Measurements from ENCODE around the gene DAPP1. TPM values are rescaled to one million over a fixed set of nuclear protein-coding genes. Genes with fewer than 3 reads are reported as not detected.

DAPP1 gene
- total RNA-seq, 1 experiment from 2014 or later = not detected

GRCh38 chr4:99857307-99857706, 40.7 kb downstream of the DAPP1 start:
- no peak for DNase-seq
- no peak overlapping the region for H3K4me3 Mint-ChIP-seq (ENCODE audit: unreplicated experiment)
- no peaks in the 10 kb centered on the region for H3K4me1 Mint-ChIP-seq (ENCODE audit: low read depth, unreplicated experiment)
- Histone ChIP-seq H3K27me3 (replicated peaks; ENCODE audit: control insufficient read depth, insufficient read depth, low read length) (peaks cover 1% of the 10 kb centered on the region; the same call in 1 of the 2 replicates), H3K4me3 (ENCODE audit: low read depth, low read length) (no peak overlapping the region), H3K4me1 (no peaks in the 10 kb centered on the region), H3K9me3 (no peaks in the 10 kb centered on the region), H3K36me3 (ENCODE audit: control insufficient read depth, insufficient read depth, low read length) (no peaks in the 10 kb centered on the region)
- TF ChIP-seq CTCF (IDR thresholded peaks at IDR 0.05; ENCODE audit: insufficient read depth in 1 of 2, low read depth in 1 of 2, low read length in 1 of 2, severe bottlenecking in 1 of 2, unreplicated experiment in 1 of 2) = no peak
- intact Hi-C loops (cut with micrococcal nuclease; ENCODE audit: unreplicated experiment) = no loop called here
- no peaks in the 10 kb centered on the region for H3K36me3 Mint-ChIP-seq (ENCODE audit: insufficient read depth, unreplicated experiment)
- no TSS peak for BruUV-seq (replicated peaks)
- H3K27me3 Mint-ChIP-seq (ENCODE audit: insufficient read depth, unreplicated experiment) = peaks cover 16% of the 10 kb centered on the region
- no peak overlapping the region for H3K27ac Mint-ChIP-seq (ENCODE audit: unreplicated experiment)
- POLR2A ChIA-PET = interaction anchor here (0.6 kb wide), 1 partner anchor 43 kb away, joined by 3 read pairs; no protein-coding TSS in a partner anchor
- CTCF ChIA-PET = no interaction called here
- no peaks in the 10 kb centered on the region for H3K9me3 Mint-ChIP-seq (ENCODE audit: unreplicated experiment)

- no peak for TF ChIP-seq CTCF (IDR thresholded peaks at IDR 0.05; ENCODE audit: insufficient read depth in 1 of 2, low read depth in 1 of 2, low read length in 1 of 2, severe bottlenecking in 1 of 2, unreplicated experiment in 1 of 2)
- Histone ChIP-seq H3K4me3 (ENCODE audit: low read depth, low read length) (no peak overlapping the region), H3K27me3 (replicated peaks; ENCODE audit: control insufficient read depth, insufficient read depth, low read length) (peaks cover 1% of the 10 kb centered on the region; the same call in 1 of the 2 replicates), H3K9me3 (no peaks in the 10 kb centered on the region), H3K36me3 (ENCODE audit: control insufficient read depth, insufficient read depth, low read length) (no peaks in the 10 kb centered on the region), H3K4me1 (no peaks in the 10 kb centered on the region)
- H3K9me3 Mint-ChIP-seq (ENCODE audit: unreplicated experiment) = no peaks in the 10 kb centered on the region
- intact Hi-C loops (cut with micrococcal nuclease; ENCODE audit: unreplicated experiment) = no loop called here
- H3K27ac Mint-ChIP-seq (ENCODE audit: unreplicated experiment) = no peak overlapping the region
- peaks cover 17% of the 10 kb centered on the region for H3K27me3 Mint-ChIP-seq (ENCODE audit: insufficient read depth, unreplicated experiment)
- H3K36me3 Mint-ChIP-seq (ENCODE audit: insufficient read depth, unreplicated experiment) = no peaks in the 10 kb centered on the region
- no peak overlapping the region for H3K4me3 Mint-ChIP-seq (ENCODE audit: unreplicated experiment)
- ChIA-PET CTCF (no interaction called here), POLR2A (no interaction called here)
- DNase-seq = no peak
- no TSS peak for BruUV-seq (replicated peaks)
- H3K4me1 Mint-ChIP-seq (ENCODE audit: low read depth, unreplicated experiment) = no peaks in the 10 kb centered on the region
These were observed 43.0 kb downstream of the DAPP1 start for GRCh38 chr4:99859618-99860017.

GRCh38 chr4:99860521-99860920, 43.9 kb downstream of the DAPP1 start:
- H3K9me3 Mint-ChIP-seq (ENCODE audit: unreplicated experiment) = no peaks in the 10 kb centered on the region
- DNase-seq = no peak
- H3K36me3 ChIP-seq (ENCODE audit: control insufficient read depth, insufficient read depth, low read length) = no peaks in the 10 kb centered on the region
- BruUV-seq (replicated peaks) = no TSS peak
- H3K4me3 ChIP-seq (ENCODE audit: low read depth, low read length) = no peak overlapping the region
- POLR2A ChIA-PET = no interaction called here
- no peak for TF ChIP-seq CTCF (IDR thresholded peaks at IDR 0.05; ENCODE audit: insufficient read depth in 1 of 2, low read depth in 1 of 2, low read length in 1 of 2, severe bottlenecking in 1 of 2, unreplicated experiment in 1 of 2)
- H3K4me1 Mint-ChIP-seq (ENCODE audit: low read depth, unreplicated experiment) = no peaks in the 10 kb centered on the region
- no peaks in the 10 kb centered on the region for H3K9me3 ChIP-seq
- no peaks in the 10 kb centered on the region for H3K36me3 Mint-ChIP-seq (ENCODE audit: insufficient read depth, unreplicated experiment)
- no peak overlapping the region for H3K4me3 Mint-ChIP-seq (ENCODE audit: unreplicated experiment)
- H3K4me1 ChIP-seq = no peaks in the 10 kb centered on the region
- H3K27me3 Mint-ChIP-seq (ENCODE audit: insufficient read depth, unreplicated experiment) = peaks cover 15% of the 10 kb centered on the region
- CTCF ChIA-PET = no interaction called here
- no peak overlapping the region for H3K27ac Mint-ChIP-seq (ENCODE audit: unreplicated experiment)
- intact Hi-C loops (cut with micrococcal nuclease; ENCODE audit: unreplicated experiment) = no loop called here
- peaks cover 1% of the 10 kb centered on the region; the same call in 1 of the 2 replicates for H3K27me3 ChIP-seq (replicated peaks; ENCODE audit: control insufficient read depth, insufficient read depth, low read length)

Data from Caco-2 (cell line).